ENCODE results near the gene GLI2. TPM values are rescaled to one million over a fixed set of nuclear protein-coding genes. Genes with fewer than 3 reads are reported as not detected.

The GLI2 gene
- total and polyA plus RNA-seq, 7 donors = 0.23 to 6.4 (median 2.1) TPM

DNA sequence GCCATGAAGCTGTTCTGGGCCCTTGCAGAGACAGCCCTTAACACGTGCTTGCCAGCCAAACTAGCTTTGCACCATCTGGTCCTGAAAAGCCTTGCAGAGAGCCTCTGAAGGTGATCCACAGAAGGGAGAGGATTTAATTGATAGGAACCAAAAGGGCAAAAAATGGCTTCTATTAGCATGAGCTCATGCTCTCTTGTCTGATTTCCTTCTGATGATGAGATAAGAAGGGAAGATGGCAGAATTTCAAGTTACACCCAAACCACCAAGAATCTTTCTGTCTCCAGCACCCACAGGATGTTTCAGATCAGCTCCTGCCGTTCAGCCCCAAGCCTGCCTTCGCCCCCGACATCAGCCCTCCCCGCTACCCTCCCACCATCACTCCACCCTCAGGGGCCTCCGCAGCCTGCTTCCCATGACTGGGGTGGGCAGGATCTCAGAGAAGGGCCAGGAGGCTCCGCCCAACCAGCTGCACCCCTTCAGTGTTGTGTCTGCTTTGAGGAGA, 23.4 kb upstream of the GLI2 start:
- no peaks in the 10 kb centered on the region for H3K36me3 ChIP-seq
- no peak overlapping the region for H3K27ac ChIP-seq
- H3K9me3 ChIP-seq = no peaks in the 10 kb centered on the region
- TF ChIP-seq POLR2AphosphoS5 (IDR thresholded peaks at IDR 0.05) (no peak), EP300 (IDR thresholded peaks at IDR 0.05) (no peak), POLR2A (IDR thresholded peaks at IDR 0.05) (no peak)
- TF ChIP-seq, protein P1, sequence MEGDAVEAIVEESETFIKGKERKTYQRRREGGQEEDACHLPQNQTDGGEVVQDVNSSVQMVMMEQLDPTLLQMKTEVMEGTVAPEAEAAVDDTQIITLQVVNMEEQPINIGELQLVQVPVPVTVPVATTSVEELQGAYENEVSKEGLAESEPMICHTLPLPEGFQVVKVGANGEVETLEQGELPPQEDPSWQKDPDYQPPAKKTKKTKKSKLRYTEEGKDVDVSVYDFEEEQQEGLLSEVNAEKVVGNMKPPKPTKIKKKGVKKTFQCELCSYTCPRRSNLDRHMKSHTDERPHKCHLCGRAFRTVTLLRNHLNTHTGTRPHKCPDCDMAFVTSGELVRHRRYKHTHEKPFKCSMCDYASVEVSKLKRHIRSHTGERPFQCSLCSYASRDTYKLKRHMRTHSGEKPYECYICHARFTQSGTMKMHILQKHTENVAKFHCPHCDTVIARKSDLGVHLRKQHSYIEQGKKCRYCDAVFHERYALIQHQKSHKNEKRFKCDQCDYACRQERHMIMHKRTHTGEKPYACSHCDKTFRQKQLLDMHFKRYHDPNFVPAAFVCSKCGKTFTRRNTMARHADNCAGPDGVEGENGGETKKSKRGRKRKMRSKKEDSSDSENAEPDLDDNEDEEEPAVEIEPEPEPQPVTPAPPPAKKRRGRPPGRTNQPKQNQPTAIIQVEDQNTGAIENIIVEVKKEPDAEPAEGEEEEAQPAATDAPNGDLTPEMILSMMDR (IDR thresholded peaks at IDR 0.05) = no peak
- no peak overlapping the region for H3K4me3 ChIP-seq
- WGBS, 2 donors = 52 to 60% methylated on average over 7 of the region's 7 CpGs
- no peaks in the 10 kb centered on the region for H3K4me1 ChIP-seq
- no peak for DNase-seq
- intact Hi-C loops (cut with DNase I) = no loop called here
- H3K27me3 ChIP-seq = no peaks in the 10 kb centered on the region

- intact Hi-C loops (cut with DNase I) = no loop called here
- 57 to 83% methylated on average over 8 of the region's 8 CpGs for WGBS, 2 donors
- TF ChIP-seq POLR2AphosphoS5 (IDR thresholded peaks at IDR 0.05) (no peak), POLR2A (IDR thresholded peaks at IDR 0.05) (no peak), EP300 (IDR thresholded peaks at IDR 0.05) (no peak)
- TF ChIP-seq, protein P1 (IDR thresholded peaks at IDR 0.05) = no peak
- H3K27ac ChIP-seq = no peak overlapping the region
- no peaks in the 10 kb centered on the region for H3K9me3 ChIP-seq
- H3K4me3 ChIP-seq = no peak overlapping the region
- H3K4me1 ChIP-seq = no peaks in the 10 kb centered on the region
- H3K36me3 ChIP-seq = no peaks in the 10 kb centered on the region
- peak; percentile 53 for DNase-seq
- no peaks in the 10 kb centered on the region for H3K27me3 ChIP-seq
These were observed 20.3 kb upstream of the GLI2 start for GRCh38 chr2:120715353-120715752.

- Histone ChIP-seq H3K36me3 (no peaks in the 10 kb centered on the region), H3K9me3 (no peaks in the 10 kb centered on the region), H3K27me3 (no peaks in the 10 kb centered on the region), H3K27ac (no peak overlapping the region), H3K4me3 (no peak overlapping the region), H3K4me1 (no peaks in the 10 kb centered on the region)
- intact Hi-C loops (cut with DNase I) = no loop called here
- 71 to 82% methylated on average over 8 of the region's 8 CpGs for WGBS, 2 donors
- peak; percentile 45 for DNase-seq
- TF ChIP-seq POLR2AphosphoS5 (IDR thresholded peaks at IDR 0.05) (no peak), EP300 (IDR thresholded peaks at IDR 0.05) (no peak), POLR2A (IDR thresholded peaks at IDR 0.05) (no peak)
- TF ChIP-seq, protein P1 (IDR thresholded peaks at IDR 0.05) = no peak
These were observed 19.7 kb upstream of the GLI2 start for GRCh38 chr2:120715941-120716340.

DNA sequence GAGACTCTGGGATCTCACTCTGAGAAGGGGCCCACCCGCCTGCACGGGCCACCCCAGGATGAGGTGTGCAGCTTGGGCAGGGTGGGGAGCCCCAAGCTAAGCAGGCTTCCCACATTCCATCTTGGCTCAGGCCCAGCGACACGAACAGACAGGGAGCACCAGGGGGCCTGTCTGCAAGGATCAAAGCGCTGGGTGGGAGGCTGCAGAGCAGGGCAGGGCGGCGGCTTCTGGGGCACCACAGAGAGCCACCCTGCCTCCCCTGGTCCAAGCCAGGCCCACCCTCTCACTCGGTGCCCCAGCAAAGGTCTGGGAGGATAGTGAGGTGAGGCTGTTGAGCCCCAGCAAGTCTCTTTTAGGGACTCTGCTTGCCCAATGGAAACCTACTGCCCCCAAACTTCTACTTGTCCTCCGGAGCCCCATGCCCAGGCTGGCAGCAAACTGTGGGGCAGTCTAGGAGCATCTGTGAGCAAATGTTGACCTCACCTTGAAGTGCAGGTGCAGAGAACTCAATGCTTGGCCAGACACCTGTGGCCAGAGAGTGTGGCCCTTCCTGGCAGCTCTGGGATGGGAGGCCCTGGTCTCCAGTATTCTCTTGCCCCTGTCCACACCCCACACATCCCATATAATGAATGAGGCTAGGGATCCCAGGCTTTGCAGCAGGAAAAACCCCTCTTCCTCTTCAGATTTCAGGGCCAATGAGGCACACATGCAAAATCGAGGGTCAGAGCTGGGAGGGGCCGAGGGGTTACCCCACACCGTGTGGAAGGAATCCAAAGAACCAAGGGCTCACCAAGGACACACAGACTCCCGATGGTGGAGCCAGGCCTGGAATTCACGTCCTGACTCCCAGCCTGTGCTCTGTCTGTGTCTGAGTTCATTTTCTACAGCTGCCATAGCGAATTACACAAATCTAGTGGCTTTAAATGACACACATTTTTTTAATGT, 18.8 kb upstream of the GLI2 start:
- no peaks in the 10 kb centered on the region for H3K36me3 ChIP-seq
- H3K4me1 ChIP-seq = no peaks in the 10 kb centered on the region
- H3K27me3 ChIP-seq = no peaks in the 10 kb centered on the region
- intact Hi-C loops (cut with DNase I) = no loop called here
- H3K4me3 ChIP-seq = no peak overlapping the region
- no peak overlapping the region for H3K27ac ChIP-seq
- TF ChIP-seq POLR2A (IDR thresholded peaks at IDR 0.05) (no peak), POLR2AphosphoS5 (IDR thresholded peaks at IDR 0.05) (no peak), EP300 (IDR thresholded peaks at IDR 0.05) (no peak)
- TF ChIP-seq, protein P1 (IDR thresholded peaks at IDR 0.05) = no peak
- WGBS, 2 donors = 64 to 82% methylated on average over 15 of the region's 15 CpGs
- peak; percentile 62 for DNase-seq
- no peaks in the 10 kb centered on the region for H3K9me3 ChIP-seq
